ENCODE results near the gene MAMDC2. TPM values are rescaled to one million over a fixed set of nuclear protein-coding genes. Genes with fewer than 3 reads are reported as not detected.

Gene MAMDC2
- polyA plus RNA-seq, 1 experiment, result 10.4 TPM

GRCh38 chr9:70168521-70168920, 124.9 kb downstream of the MAMDC2 start:
- ChIA-PET CTCF (no interaction called here), POLR2A (no interaction called here)
- Histone ChIP-seq H3K9me3 (ENCODE audit: control insufficient read depth, insufficient read depth, low read length) (no peaks in the 10 kb centered on the region), H3K27me3 (ENCODE audit: control insufficient read depth, insufficient read depth, low read length) (no peaks in the 10 kb centered on the region), H3K27ac (ENCODE audit: low read depth, low read length) (no peak overlapping the region), H3K4me3 (ENCODE audit: low read depth, low read length) (no peak overlapping the region)
- DNase-seq (ENCODE audit: low read depth, low spot score), result no peak
- no peak for TF ChIP-seq CTCF (IDR thresholded peaks at IDR 0.05; ENCODE audit: low read depth, low read length)

GRCh38 chr9:70169222-70169621, 125.6 kb downstream of the MAMDC2 start:
- no peaks in the 10 kb centered on the region for H3K27me3 ChIP-seq (ENCODE audit: control insufficient read depth, insufficient read depth, low read length)
- H3K4me3 ChIP-seq (ENCODE audit: low read depth, low read length), result no peak overlapping the region
- TF ChIP-seq CTCF (IDR thresholded peaks at IDR 0.05; ENCODE audit: low read depth, low read length), result no peak
- DNase-seq (ENCODE audit: low read depth, low spot score), result no peak
- H3K27ac ChIP-seq (ENCODE audit: low read depth, low read length), result no peak overlapping the region
- ChIA-PET CTCF (no interaction called here), POLR2A (no interaction called here)
- H3K9me3 ChIP-seq (ENCODE audit: control insufficient read depth, insufficient read depth, low read length), result no peaks in the 10 kb centered on the region

GRCh38 chr9:70170151-70170790, 126.6 kb downstream of the MAMDC2 start:
- Histone ChIP-seq H3K9me3 (ENCODE audit: control insufficient read depth, insufficient read depth, low read length) (no peaks in the 10 kb centered on the region), H3K27ac (ENCODE audit: low read depth, low read length) (no peak overlapping the region), H3K4me3 (ENCODE audit: low read depth, low read length) (no peak overlapping the region), H3K27me3 (ENCODE audit: control insufficient read depth, insufficient read depth, low read length) (no peaks in the 10 kb centered on the region)
- ChIA-PET POLR2A (no interaction called here), CTCF (no interaction called here)
- no peak for DNase-seq (ENCODE audit: low read depth, low spot score)
- no peak for TF ChIP-seq CTCF (IDR thresholded peaks at IDR 0.05; ENCODE audit: low read depth, low read length)

- no peak for DNase-seq (ENCODE audit: low read depth, low spot score)
- H3K27me3 ChIP-seq (ENCODE audit: control insufficient read depth, insufficient read depth, low read length), result no peaks in the 10 kb centered on the region
Observed at GRCh38 chr9:70172532-70172931, 128.9 kb downstream of the MAMDC2 start.

GRCh38 chr9:70177121-70177520, 133.5 kb downstream of the MAMDC2 start:
- DNase-seq (ENCODE audit: low read depth, low spot score), result no peak
- Histone ChIP-seq H3K27me3 (ENCODE audit: control insufficient read depth, insufficient read depth, low read length) (no peaks in the 10 kb centered on the region), H3K4me3 (ENCODE audit: low read depth, low read length) (no peak overlapping the region), H3K27ac (ENCODE audit: low read depth, low read length) (no peak overlapping the region), H3K9me3 (ENCODE audit: control insufficient read depth, insufficient read depth, low read length) (no peaks in the 10 kb centered on the region)
- no peak for TF ChIP-seq CTCF (IDR thresholded peaks at IDR 0.05; ENCODE audit: low read depth, low read length)
- CTCF ChIA-PET, result interaction anchor here (1.1 kb wide), 1 partner anchor 64 kb away, joined by 3 read pairs; no protein-coding TSS in a partner anchor
- POLR2A ChIA-PET, result no interaction called here

More at GRCh38 chr9:70172532-70172931, 128.9 kb downstream of the MAMDC2 start:
- ChIA-PET CTCF (no interaction called here), POLR2A (no interaction called here)
- Histone ChIP-seq H3K4me3 (ENCODE audit: low read depth, low read length) (no peak overlapping the region), H3K9me3 (ENCODE audit: control insufficient read depth, insufficient read depth, low read length) (no peaks in the 10 kb centered on the region), H3K27ac (ENCODE audit: low read depth, low read length) (no peak overlapping the region)
- no peak for TF ChIP-seq CTCF (IDR thresholded peaks at IDR 0.05; ENCODE audit: low read depth, low read length)
